Erythroblast (primary cell): ENCODE data around the gene KRTAP12-4.

Source experiments
- GATA1 ChIP-seq: IDR thresholded peaks from 2 replicates; pipeline ENCODE4 v1.6.1; 2011; ENCODE audit warnings: low read depth, mild to moderate bottlenecking, control low read depth, low read length, moderate library complexity
- POLR2A ChIP-seq: IDR thresholded peaks from 2 replicates; pipeline ENCODE4 v1.6.1; 2011; ENCODE audit warnings: mild to moderate bottlenecking, low read length

- no peak for TF ChIP-seq POLR2A
- no peak for TF ChIP-seq GATA1
Observed at GRCh38 chr21:44625756-44626155, 28.7 kb downstream of the KRTAP12-4 start.
